NCI-H187 (cell line): ENCODE results near the gene PLEKHH2.

Source experiments
- DNase-seq, 2 experiments: peaks; one replicate each; lab custom pipeline; 2025; lab: John Stamatoyannopoulos, UW

The PLEKHH2 gene

DNA sequence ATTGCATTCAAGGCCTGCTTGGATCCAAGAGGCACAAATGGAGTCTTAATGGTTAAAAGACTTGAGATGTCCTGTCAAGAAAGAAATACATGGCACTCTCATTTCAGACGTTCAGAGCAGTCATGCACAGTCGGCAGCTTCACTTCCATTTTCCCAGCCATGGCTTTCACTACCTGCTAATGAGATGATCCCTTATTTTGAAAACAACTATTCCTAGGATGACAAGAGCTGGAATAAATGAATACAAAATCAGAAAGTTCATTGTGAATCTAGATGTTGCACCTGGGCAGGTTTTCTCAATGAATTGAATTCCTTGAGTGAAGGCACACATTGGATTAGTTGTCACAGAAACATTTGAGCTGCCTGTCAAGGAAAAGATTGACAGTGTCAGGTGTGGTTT, 175.9 kb downstream of the PLEKHH2 start:
- DNase-seq: no peak

DNA sequence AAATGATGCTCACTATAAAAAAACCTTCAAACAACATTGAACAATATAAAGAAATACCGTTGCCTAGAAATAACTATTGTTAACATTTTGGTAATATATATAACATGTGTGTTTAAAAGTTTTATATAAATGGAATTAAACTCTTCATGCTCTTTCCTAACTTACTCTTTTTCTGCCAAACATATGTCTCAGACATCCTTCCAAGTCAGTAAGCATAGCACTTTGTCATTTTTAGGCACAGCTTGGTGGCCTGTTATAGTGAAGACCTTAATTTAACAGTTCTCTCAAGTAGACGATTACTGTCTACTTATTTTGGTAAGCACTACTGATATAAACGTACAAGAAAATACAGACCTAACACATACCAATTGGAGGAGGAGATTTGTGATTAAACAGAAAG, 177.7 kb downstream of the PLEKHH2 start:
- DNase-seq: no peak
